ENCODE measurements around the gene NTM.

NTM gene

DNA sequence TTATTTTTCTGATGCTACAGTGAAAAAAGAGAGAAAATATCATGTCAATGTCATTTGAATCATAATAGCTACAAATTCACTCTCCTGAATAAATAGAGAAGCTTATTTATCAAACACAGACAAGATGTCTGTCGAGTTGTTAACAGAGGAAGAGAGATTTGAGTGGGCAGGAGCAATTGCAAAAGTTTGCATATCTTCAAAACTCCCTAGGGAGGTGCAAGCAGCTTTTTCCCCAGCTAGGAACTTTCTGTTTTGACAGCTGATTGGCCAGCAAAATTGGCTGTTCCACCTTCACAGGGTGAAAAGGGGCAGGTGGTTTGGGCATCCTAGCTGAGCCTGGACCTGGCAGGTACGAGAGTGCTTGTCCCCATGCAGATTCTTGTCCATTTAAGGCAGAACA lies 98.2 kb downstream of the NTM start:
- H3K4me3 ChIP-seq (ENCODE audit: low read depth, low read length), result no peak overlapping the region
- TF ChIP-seq, protein P1, sequence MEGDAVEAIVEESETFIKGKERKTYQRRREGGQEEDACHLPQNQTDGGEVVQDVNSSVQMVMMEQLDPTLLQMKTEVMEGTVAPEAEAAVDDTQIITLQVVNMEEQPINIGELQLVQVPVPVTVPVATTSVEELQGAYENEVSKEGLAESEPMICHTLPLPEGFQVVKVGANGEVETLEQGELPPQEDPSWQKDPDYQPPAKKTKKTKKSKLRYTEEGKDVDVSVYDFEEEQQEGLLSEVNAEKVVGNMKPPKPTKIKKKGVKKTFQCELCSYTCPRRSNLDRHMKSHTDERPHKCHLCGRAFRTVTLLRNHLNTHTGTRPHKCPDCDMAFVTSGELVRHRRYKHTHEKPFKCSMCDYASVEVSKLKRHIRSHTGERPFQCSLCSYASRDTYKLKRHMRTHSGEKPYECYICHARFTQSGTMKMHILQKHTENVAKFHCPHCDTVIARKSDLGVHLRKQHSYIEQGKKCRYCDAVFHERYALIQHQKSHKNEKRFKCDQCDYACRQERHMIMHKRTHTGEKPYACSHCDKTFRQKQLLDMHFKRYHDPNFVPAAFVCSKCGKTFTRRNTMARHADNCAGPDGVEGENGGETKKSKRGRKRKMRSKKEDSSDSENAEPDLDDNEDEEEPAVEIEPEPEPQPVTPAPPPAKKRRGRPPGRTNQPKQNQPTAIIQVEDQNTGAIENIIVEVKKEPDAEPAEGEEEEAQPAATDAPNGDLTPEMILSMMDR (IDR thresholded peaks at IDR 0.05; ENCODE audit: insufficient read depth, low read depth, low read length, missing control alignments), result no peak
- DNase-seq (ENCODE audit: low read depth), result no peak

DNA sequence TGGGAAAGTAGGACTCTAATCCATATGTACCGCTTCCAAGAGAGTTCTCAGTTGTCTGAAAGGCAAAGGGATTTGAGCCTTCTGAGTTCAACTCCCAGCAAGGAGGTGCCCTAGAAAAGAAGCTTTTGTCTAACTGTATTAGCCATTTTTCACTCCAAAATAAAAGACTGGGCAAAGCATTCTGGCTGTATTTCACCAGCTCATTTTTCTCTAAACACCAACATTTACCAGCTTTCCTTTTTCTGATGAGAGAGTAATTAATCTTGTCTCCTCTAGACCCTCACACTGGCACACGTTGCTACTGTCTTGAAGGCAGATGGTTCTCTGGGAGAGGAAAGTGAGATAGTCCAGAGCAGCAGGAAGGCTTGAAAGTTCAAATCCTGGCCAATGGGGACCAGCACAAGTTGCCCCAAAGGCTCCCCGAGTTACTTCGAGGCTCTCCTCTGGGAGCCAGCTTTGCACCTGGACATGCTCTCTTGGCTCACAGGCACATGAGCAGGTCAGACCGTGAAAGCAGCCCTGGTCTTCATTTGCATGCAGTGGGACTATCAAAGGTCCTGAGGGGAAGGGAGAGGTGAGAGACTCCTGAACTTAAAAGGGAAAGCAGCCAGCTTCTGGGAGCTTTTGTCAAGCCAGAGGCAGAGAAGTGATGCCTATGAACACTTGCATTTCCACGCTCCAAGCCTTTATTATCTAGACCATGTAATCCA lies 100.0 kb downstream of the NTM start:
- TF ChIP-seq, protein P1 (IDR thresholded peaks at IDR 0.05; ENCODE audit: insufficient read depth, low read depth, low read length, missing control alignments), result no peak
- DNase-seq (ENCODE audit: low read depth), result no peak
- H3K4me3 ChIP-seq (ENCODE audit: low read depth, low read length), result no peak overlapping the region

DNA sequence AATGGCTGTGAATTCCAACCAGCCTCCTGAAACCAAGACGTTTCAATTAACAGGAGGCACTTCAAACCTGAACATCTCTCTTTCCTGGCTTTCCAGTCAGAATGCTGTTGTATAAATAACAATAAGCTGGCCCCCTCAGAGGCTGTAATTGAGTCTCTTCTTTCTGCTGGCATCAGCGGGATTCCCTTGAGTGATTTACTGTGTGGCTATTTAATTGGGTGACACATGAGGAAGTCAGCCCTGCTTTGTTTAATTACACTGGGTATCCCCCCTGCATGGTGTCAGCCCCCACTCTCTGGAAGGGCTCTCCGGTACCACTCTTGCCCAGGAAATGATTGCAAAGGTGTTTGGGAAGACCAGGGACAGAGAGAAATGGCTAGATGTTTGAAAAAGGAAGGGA lies 101.6 kb downstream of the NTM start:
- H3K4me3 ChIP-seq (ENCODE audit: low read depth, low read length), result no peak overlapping the region
- TF ChIP-seq, protein P1 (IDR thresholded peaks at IDR 0.05; ENCODE audit: insufficient read depth, low read depth, low read length, missing control alignments), result no peak
- DNase-seq (ENCODE audit: low read depth), result no peak

DNA sequence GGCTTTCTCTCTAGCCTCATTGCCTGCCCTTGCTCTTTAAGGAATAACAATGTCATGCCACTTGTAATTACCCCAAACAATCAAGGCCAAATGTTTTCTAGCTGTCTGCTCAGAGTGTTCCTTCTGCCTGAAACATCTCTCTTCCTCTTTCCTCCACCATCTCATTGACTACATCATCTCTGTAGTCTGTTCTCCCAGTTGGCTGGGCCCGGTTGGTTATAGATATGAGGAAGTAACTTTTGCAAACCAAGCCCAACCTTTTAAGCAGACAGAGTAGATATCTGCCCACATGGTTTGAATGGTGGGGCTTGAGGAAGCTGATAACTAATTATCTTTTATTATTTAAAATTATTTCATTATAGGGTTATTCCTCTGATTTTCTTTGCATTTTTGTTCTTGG lies 104.5 kb downstream of the NTM start:
- no peak for DNase-seq (ENCODE audit: low read depth)
- TF ChIP-seq, protein P1 (IDR thresholded peaks at IDR 0.05; ENCODE audit: insufficient read depth, low read depth, low read length, missing control alignments), result no peak
- H3K4me3 ChIP-seq (ENCODE audit: low read depth, low read length), result no peak overlapping the region

DNA sequence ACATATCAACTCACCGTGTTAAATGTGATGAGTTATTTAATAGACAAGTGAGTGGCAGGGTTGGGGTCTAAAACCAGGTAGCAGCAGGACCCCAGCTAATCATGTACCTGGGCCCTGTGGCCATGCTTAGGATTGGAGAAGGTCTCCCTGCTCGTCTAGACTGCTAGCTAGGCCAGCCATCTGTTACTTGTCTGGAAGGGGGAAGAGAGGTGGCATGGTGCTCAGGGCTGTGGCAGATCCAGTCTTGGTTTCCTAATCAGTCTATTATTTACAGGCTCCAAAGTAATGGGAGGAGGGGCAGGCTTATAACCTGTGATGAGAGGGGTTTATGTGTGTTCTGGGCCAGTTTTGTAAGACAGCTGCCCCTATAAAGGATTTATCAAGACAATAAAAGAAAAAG lies 105.9 kb downstream of the NTM start:
- TF ChIP-seq, protein P1 (IDR thresholded peaks at IDR 0.05; ENCODE audit: insufficient read depth, low read depth, low read length, missing control alignments), result no peak
- H3K4me3 ChIP-seq (ENCODE audit: low read depth, low read length), result no peak overlapping the region
- DNase-seq (ENCODE audit: low read depth), result no peak

DNA sequence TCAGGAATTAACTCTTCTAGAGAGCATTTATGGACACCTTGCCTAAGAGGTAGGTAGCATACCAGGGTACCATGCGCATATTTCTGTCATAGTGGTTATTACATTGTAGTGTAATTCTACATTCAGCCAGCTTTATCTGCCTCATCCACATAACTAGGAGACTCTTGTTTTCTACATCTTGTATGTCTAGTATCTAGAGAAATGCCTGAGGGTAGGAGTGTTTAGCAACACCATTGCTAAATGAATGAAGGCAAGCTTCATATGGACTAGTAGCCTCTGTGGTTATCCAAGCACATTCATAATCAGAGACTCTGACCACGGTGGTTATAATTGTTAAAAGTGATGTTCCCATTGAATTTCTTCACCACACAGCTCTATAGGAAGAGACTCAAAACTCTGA lies 107.9 kb downstream of the NTM start:
- no peak overlapping the region for H3K4me3 ChIP-seq (ENCODE audit: low read depth, low read length)
- DNase-seq (ENCODE audit: low read depth), result no peak
- TF ChIP-seq, protein P1 (IDR thresholded peaks at IDR 0.05; ENCODE audit: insufficient read depth, low read depth, low read length, missing control alignments), result no peak

DNA sequence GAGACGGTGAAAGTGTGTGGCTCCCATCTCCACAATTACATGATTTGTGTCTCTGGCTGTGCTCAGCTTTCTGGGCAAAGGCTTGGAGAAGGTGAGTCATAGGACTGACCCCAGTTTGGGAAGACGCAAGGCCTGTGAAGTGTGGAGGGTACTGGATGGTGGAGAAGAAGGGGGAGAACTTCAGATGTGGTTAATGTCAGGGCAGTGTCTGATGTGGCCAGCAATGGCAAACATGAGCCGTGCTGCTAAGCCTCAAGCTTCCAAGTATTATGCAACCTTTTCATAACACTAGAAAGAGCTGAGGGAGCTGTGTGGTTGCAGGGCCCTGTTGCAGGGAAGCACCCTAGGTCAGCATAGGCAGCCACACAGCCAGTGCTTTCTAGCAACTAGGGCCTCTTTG lies 110.9 kb downstream of the NTM start:
- TF ChIP-seq, protein P1 (IDR thresholded peaks at IDR 0.05; ENCODE audit: insufficient read depth, low read depth, low read length, missing control alignments), result no peak
- no peak overlapping the region for H3K4me3 ChIP-seq (ENCODE audit: low read depth, low read length)
- DNase-seq (ENCODE audit: low read depth), result no peak

All from GM12865 (cell line).